Femur (tissue), 1 donor: ENCODE data around the gene SH3BP4.

Experiments
- DNase-seq: peaks from one replicate; pipeline ENCODE4 v3.0.0-alpha.2; 2017

Gene SH3BP4

DNA sequence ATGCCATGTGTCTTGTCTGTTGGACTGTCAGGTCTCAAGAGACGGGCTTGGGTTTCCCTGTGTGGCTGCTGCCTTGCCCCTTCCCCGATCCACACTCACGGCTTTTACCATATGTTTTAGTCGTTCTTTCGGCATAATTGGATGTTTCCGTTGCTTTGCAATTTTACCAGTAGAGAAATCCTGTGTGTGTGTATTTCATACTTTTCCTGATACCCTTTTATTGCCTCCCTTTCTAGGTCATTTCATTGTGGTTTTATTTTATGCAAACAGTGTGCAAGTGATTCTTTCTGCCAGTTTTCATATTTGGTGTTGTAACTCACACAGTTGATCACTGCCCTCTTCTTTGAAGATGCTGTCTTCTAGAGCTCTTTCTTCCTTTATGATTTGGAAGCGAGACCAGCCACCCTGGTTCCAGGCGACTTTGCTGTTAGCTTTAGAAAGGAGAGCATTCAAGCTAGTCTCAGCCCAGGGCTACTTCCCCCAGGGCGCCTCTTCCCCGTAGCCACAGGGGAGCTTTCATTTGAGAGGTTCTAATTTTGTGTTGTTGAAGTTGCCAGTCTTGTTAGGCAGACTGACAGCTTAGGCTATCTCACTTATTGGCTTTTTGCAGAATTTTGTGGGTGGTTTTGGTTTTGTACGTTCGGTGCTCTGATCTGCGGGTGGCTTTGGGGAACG lies 17.0 kb downstream of the SH3BP4 start:
- no peak for DNase-seq

DNA sequence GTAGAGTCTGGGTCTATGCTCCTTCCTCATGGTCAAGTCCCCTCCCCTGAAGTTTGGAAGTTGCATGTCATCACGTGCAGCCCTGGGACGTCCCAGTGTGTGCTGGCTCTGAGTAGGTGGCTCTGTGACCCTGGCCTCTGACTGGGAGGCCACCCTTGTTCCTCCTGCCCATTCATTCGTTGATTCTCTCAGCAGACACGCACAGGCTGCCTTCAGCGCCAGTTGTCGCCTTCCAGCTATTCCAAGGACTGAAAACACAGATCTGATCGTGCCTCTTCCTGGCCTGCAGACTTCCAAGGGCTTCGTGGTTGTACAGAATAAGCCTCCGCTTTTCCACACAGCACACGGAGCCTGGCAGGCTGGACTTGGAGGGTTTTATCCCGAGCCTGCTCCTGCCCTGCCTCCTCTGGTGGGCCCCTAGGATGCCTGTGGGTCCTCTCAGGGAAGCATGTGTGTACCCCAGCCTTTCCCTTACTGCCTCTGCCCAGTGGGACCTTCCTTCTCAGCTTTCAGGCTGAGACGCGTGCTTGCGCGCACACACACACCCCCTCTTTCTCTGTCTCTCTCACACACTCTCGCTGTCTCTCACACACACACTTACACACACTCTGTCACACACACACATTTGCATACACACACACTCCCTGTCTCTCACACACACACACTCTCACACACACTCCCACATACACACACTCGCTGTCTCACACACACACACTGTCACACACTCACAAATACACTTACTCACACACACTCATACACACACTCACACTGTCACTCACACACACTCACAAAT lies 17.7 kb downstream of the SH3BP4 start:
- no peak for DNase-seq

DNA sequence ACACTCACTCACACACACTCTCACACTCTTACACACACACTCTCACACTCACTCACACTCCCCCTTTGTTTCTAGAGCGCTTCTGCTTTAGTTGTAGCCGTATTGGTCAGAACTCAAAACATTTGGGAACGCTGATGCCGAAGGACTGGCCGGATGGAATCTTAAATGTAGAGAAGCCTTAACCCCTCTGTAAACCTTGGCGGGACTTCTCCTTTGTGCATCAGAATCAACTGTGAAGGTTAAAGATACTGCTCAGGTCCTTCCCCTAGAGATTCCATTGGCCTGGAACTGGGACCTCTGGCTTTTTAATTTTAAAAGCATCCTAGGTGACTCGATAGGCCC lies 18.3 kb downstream of the SH3BP4 start:
- no peak for DNase-seq

DNA sequence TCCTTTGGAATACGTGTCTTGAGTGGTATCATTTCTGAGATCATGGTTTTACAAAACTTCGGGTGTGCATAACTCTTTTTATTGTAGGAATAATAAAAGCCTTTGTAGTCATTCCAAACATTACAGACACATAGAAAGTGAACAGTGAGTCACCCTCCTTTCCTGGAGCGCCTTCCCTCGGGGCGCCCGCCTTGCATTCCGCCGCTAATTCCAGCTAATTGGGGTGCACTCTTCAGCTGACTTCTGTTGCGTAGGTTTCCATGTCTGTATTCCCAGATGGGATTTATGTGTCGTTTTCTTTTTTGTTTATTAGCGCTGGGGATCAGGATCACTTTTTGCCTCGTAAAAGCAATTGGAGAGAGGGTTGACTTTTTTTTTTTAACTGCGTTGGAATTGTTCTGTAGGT lies 18.7 kb downstream of the SH3BP4 start:
- DNase-seq = no peak

DNA sequence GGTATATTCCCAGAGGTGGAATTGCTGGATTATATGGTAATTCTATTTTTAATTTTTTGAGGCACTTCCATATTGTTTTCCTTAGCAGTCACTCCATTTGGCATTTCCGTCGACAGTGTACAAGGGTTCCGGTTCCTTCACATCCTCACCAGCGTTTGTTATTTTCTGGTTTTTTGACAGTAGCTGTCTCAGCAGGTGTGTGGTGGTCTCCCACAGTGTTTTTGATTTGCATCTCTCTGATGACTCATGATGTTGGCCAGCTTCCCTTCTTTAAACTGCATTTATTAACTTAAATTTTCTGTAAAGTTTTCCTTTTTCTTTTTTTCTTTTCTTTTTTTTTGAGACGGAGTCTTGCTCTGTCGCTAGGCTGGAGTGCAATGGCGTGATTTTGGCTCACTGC lies 19.7 kb downstream of the SH3BP4 start:
- DNase-seq = no peak

DNA sequence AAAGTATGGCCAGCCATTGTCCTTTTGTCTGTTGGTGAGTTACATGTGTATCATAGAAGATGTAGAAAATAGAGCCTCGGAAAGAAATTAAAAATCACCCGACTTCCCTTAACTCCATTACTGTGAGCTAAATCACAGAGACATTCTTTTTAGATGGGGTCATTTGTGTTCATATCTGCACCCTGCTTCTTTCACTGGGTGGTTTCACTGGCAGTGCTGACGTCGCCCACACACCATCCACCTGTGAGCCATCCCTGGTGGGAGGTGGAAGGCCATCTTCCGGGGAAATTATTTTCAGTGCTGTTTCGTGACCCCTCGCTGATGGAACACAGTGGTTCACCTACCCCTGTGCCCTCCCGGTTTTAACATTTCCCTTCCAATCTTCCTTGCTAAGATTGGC lies 21.2 kb downstream of the SH3BP4 start:
- no peak for DNase-seq

DNA sequence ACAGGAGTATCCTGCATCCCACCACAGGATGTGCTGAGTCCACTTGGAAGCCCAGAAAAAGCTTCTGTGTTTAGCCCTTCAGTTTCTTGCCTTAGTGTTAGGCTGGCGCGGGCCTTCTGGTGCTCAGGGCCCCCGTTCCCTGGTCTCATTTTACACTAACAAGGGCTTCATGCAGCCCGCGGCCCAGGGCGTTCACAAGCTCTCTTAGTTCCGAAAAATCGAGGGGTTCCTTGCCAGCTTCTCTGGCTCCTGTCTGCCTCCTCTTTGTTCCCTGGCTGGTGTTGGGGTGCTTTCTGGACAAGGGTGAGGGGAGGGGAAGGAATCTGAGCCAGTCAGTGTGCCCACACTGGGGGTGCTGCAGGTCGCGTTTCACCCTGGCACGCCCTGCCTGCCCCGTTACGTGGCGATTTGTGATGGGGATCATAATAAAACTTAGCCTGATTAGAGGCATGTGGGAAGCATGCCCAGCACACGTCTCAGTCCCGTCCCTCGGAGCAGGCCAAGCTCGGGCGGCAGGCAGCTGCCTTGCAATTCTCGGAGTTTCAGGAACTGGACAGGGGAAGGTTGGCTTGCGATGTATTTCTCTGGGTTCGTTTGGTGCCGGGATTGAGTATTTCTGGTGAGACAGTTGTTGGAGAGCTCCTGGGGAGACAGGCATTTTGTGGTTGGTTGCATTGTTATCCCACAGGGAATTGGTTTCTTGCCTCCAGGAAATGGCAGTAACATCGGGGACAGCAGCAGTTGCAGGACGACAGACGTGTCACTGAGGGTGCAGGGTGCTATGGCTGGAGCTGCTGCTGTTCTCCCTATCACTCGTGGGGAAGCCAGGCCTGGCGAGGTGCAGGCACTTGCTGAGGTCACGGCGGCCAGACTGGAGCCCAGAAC lies 22.9 kb downstream of the SH3BP4 start:
- DNase-seq = peak; percentile 65

DNA sequence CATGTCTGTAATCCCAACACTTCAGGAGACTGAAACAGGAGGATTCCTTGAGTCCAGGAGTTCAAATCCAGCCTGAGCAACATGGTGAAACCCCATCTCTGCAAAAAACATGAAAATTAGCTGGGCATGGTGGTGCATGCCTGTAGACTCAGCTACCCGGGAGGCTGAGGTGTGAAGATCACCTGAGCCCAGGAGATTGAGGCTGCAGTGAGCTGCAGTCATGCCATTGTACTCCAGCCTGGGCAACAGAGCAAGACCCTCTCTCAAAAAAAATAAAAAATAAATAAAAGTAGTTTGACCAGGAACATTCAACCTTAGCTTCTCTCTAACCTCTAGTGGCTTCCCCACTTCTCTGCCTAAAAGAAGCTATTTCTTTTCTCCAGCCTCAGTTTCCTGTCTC lies 23.8 kb downstream of the SH3BP4 start:
- DNase-seq = no peak

DNA sequence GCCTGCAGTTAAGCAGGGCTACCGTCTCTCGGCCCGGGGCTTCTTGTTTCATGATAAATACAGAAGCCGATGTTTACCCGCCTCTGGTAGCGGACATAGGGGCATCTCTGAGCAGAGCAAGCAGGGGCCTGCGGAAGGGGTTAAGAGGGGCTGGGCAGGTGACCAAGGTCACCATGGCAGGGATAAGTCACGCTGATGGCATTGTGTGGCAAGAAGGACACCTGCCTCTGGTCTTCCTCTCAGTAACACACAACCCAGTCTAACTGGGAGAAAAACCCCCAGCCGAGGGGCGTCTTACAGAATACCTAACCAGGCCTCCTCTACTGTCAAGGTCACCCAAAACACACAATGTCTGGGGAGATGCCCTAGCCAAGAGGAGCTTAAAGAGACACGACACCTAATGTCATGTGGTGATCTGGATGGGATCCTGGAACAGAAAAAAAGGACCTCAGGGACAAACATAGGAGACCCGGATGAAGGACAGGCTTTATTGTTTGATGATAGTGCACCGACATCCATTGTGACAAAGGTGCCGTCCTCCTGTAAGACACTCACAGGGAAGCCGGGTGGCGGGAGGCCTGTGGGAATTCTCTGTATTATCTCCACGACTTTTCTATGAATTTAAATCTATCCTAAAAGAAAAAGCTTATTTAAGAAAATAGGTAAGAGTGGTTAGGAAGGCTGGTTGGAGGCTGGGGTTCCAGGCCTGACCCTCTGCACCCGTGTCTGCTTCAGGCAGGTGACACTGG lies 24.8 kb downstream of the SH3BP4 start:
- DNase-seq = no peak

DNA sequence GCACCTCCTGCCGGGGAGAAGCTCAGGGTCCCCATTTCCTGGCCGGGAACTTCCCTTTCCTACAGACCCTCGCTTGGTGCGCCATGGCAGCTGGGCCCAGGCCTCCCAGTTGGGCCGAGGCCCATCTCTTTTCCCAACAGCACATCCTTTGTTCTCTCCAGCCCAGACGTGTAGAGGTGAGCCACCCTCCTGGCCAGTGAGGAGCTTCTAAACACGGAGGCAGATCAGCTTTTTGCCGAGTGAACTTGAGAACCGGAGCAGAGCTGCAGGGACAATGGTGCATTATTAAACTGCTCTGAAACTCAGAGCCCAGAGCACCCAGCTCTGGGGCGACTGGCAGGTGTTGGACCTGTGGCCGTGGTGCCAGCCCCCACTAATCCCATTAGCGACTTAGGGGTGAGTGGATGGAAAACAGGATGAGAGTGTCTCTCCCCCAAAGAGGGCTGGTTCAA lies 25.4 kb downstream of the SH3BP4 start:
- no peak for DNase-seq

DNA sequence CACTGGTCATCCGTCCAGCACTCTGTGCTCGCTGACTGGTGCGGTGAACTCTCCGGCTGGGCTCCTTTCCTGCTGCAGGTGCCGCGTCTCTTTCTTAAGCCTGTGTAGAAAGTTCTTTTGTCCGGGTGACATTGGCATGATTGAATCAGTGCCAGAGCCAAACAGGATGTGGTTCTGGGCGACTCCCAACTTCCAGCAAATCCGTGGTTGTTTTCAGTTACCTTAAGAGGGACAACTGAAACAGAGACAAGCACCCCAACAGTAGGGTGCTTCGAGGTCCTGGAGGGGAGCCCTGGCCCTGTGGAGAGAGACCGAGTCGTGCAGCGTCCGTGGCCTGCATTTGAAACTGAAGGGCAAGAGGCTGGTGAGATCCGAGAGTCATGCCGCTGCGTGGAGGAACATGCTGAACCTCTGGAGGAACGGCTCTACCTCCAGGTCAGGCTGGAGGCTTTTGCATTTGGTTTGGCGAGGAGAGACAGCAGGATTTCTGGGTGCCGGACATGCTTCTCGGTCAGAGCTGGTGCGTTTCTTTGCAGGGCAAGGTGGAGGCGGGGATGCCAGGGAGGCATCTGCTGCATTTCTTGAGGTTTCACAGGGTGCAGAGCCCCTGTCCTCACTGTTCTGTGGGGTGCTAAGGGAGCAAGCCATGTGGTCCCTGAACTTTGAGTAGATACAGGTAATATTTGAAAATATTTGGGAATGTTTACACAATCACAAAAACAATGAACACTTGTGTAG lies 26.8 kb downstream of the SH3BP4 start:
- DNase-seq = no peak

DNA sequence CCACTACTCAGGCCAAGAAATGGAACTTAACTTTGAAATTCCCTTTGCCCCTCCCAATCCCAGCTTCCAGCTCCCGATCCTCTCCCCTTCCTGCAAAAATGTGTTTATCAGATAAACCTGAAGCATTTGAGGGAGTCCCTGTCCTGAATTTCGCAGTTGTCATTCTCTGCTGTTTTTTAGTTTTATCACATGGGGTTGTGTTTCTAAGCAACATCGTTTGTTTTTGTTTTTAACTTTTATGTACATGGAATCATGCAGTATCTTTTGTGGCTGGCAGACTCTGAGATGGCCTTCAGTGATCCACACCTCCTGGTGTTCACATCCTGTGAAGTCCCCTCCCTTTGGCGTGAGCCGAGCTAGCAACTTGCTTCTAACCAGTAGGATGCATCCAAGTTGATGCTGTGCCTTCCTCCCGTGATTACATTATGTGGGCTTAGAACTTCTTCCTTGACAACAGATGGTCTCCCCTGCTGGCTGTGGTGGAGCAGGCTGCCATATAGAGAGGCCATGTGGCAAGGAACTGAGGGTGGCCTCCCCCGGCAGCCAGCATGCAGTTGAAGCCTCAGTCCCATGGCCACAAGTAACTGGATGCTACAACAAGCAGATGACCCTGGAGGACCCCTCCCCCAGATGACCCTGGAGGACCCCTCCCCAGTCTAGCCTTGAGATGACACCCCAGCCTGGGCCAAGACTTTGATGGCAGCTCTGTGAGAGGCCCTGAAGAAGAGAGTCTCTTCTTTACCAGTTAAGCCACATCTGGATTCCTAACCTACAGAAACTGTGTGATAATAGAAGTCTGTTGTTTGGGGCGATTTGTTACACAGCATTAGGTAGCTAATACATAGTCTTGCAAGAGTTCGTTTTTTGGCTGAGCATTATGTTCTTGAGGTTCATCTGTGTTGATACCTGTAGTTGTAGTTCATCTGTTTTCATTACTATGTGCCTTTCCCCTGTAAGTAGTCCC lies 27.7 kb downstream of the SH3BP4 start:
- no peak for DNase-seq

DNA sequence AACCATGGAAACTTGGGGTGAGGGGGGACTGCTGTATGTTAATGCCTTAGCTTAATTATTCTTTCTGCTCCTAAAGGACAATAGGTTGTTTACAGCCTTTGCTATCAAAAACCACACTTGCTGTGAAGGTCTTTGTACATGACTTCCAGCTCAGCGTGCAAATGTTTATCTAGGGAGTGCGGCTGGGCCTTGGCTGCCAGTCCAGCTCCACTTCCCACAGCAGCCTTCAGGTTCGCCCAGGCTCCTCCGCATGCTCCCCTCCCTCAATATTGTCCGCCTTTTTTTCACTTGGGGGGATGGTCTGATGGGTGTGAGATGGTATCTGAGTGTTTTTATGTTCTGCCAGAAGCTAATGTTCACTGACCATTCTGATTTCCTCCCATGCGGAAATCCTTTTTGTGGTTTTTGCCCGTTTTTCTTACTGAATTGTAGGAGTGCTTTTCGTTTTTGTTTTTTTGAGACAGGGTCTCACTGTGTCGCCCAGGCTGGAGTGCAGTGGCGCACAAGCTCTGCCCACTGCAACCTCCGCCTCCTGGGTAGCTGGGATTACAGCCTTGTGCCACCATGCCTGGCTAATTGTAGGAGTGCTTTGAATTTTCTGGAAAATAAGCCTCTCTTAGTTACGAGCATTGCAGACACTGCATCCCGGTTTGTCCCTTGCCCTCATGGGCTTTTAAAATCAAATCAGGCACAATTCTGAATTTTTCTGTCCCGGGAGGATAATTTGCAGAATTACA lies 28.8 kb downstream of the SH3BP4 start:
- DNase-seq = no peak

DNA sequence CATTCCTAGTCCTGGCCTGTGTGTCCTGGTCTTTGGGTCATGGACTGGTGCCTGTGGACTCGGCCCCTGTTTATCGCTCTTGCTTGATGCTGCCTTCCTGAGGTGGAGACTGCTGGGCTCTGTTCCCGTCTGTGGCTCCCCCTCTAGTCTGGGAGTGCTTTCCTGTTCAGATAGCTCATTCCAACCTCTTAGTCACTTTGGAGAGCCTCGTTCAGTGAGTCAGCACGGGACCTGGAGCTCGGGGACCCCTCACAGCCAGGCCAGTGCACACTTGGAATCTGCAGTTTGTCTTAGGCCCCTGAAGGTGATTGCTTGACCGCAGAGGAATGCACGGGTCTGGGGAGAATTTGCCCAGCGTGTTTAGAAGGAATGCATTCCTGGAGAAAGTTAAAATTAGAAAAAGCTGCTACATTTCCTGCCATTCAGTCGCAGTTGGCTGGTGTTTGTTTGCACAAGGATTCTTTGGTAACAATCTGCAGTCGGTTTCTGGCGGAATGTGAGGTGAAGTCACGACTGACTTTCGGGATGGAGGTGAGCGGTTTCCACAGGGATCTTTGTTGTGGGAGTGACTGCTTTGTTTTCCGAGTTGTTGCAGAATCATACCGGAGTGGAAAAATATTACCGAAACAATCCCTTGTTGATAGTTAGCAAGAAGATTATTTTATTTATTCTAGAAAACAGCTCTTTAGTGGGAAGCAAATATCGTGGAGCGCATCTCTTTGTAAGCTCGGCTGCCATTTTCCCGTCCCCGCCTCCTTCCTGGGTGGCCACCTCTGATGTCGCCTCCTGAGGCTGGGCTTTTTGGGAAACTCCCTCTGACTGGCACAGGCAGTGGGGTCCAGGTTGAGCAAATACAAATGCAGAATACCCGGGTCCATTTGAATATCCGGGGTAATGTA lies 29.6 kb downstream of the SH3BP4 start:
- DNase-seq = peak; percentile 84

DNA sequence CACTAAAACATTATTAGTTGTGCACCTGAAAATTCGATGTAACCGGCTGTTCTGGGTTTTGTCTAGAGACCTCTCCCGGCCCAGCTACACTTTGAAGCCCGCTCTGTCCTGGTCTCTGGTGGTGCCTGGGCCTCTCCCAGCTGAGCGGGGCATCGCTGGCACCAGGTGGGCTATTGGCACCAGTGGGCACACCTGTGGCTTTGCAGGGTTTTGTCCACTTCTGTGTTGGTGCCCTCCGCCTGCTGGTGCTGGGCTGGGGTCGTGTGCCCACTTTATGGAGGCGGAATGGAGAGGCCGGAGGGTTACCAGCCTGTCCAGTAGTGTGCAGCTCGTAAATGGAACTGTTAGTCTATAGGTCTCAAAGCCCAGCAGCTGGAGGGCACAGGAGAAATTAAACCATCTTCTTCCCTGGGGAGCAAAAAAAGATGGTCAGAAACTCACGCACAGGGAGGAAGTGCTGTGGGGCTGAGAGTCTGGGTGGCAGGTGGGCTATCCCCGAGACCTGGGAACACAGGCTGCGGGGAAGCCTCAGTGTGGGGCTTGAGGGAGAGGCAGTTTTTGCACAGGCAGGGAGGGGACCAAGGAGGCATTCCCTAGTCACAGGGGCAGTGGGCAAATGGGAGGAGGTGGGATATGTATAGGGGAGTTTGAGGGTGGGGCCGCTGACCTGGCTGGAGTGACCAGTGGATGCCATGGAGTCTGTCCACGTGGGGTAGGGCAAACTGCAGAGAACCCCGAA lies 30.4 kb downstream of the SH3BP4 start:
- DNase-seq = no peak

DNA sequence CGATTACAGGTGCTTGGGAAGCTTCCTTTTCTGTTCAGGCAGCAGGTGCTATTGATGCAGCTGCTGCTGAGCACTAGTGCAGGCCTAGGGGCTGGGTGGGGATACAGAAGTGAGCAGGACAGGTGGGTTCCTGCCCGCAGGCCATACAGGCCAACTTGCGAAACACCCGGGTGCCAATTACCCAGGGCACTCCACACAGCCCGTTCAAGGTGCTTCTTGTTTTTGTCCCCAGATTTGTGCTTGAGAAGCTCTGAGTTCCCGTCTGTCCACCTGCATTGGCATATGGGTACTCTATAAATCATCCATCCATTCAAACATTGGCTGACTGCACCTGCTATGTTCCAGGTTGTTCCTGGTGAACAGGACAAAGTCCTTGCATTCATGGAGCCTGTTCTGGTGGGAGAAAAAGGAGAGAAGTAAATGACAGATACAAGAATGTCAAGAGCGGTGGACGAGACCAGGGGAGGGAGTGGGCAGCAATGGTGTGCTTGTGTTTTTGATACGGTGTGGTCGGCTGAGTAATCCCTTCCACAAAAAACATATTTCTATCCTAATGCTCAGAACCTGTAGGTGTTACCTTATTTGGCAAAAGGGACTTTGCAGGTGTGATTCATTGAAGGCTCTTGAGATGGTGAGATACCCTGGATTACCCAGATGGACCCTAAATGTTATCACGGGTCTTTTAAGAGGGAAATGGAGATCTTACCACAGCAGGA lies 31.4 kb downstream of the SH3BP4 start:
- no peak for DNase-seq

DNA sequence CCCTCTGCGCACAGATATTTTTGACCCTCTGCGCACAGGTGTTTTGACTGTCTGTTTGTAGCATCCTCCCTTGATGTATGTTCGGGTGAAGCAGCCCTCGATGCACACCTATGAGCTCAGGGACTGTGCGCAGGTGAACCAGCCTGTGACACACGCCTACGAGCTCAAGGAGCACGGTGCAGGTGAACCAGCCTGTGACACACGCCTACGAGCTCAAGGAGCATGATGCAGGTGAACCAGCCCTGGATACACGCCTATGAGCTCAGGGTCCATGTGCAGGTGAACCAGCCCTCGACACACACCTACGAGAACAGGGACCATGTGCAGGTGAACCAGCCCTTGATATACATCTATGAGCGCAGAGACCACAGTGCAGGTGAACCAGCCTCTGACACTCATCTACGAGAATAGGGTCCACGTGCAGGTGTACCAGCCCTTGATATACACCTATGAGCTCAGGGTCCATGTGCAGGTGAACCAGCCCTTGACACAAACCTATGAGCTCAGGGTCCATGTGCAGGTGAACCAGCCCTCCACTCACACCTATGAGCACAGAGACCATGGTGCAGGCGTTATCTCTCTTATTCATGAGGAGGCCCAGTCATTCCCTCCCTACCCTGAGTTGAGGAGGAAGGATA lies 33.9 kb downstream of the SH3BP4 start:
- DNase-seq = no peak
